ENCODE data around the gene FGF7. TPM values are rescaled to one million over a fixed set of nuclear protein-coding genes. Genes with fewer than 3 reads are reported as not detected.

The FGF7 gene
- total RNA-seq, 2 donors from 2014 or later, result 3.7 to 13.3 TPM

- intact Hi-C loops (cut with DNase I), result loop anchor here (10.0 kb wide), 2 partner anchors 427 to 717 kb away; no protein-coding TSS in a partner anchor
- no peaks in the 10 kb centered on the region for H3K27me3 ChIP-seq
- H3K4me3 ChIP-seq, result no peak overlapping the region
- H3K27ac ChIP-seq, result no peak overlapping the region
- no peak for TF ChIP-seq CTCF (IDR thresholded peaks at IDR 0.05)
- H3K4me1 ChIP-seq, result no peaks in the 10 kb centered on the region
- H3K9ac ChIP-seq (ENCODE audit: low read depth in 2 of 2, low read length in 2 of 2), result no peak overlapping the region
- H3K9me3 ChIP-seq, result no peaks in the 10 kb centered on the region
- no peaks in the 10 kb centered on the region for H3K36me3 ChIP-seq
- DNase-seq, result no peak
These were observed 4.3 kb downstream of the FGF7 start for GRCh38 chr15:49427372-49427771.

- DNase-seq, result no peak
- TF ChIP-seq CTCF (IDR thresholded peaks at IDR 0.05), result no peak
- peak overlapping the region; percentile 6 for H3K4me3 ChIP-seq
- intact Hi-C loops (cut with DNase I), result loop anchor here (10.0 kb wide), 2 partner anchors 426 to 716 kb away; no protein-coding TSS in a partner anchor
- no peaks in the 10 kb centered on the region for H3K9me3 ChIP-seq
- no peaks in the 10 kb centered on the region for H3K27me3 ChIP-seq
- H3K27ac ChIP-seq, result peak overlapping the region; percentile 17
- H3K4me1 ChIP-seq, result no peaks in the 10 kb centered on the region
- H3K36me3 ChIP-seq, result no peaks in the 10 kb centered on the region
- H3K9ac ChIP-seq (ENCODE audit: low read depth in 2 of 2, low read length in 2 of 2), result no peak overlapping the region
These were observed 5.5 kb downstream of the FGF7 start for GRCh38 chr15:49428409-49429095.

- no peak overlapping the region for H3K27ac ChIP-seq
- no peak for TF ChIP-seq CTCF (IDR thresholded peaks at IDR 0.05)
These were observed 7.0 kb downstream of the FGF7 start for GRCh38 chr15:49430046-49430445.

GRCh38 chr15:49435174-49435573 lies 12.1 kb downstream of the FGF7 start:
- intact Hi-C loops (cut with DNase I), result no loop called here
- DNase-seq, result no peak
- TF ChIP-seq CTCF (IDR thresholded peaks at IDR 0.05), result no peak
- Histone ChIP-seq H3K9me3 (no peaks in the 10 kb centered on the region), H3K9ac (ENCODE audit: low read depth in 2 of 2, low read length in 2 of 2) (no peak overlapping the region), H3K27me3 (no peaks in the 10 kb centered on the region), H3K36me3 (no peaks in the 10 kb centered on the region), H3K4me3 (no peak overlapping the region), H3K27ac (no peak overlapping the region), H3K4me1 (no peaks in the 10 kb centered on the region)

More at GRCh38 chr15:49430046-49430445, 7.0 kb downstream of the FGF7 start:
- H3K4me1 ChIP-seq, result no peaks in the 10 kb centered on the region
- H3K27me3 ChIP-seq, result no peaks in the 10 kb centered on the region
- no peaks in the 10 kb centered on the region for H3K36me3 ChIP-seq
- DNase-seq, result no peak
- H3K9ac ChIP-seq (ENCODE audit: low read depth in 2 of 2, low read length in 2 of 2), result no peak overlapping the region
- no peaks in the 10 kb centered on the region for H3K9me3 ChIP-seq
- intact Hi-C loops (cut with DNase I), result no loop called here
- H3K4me3 ChIP-seq, result no peak overlapping the region

GRCh38 chr15:49436751-49437150 lies 13.7 kb downstream of the FGF7 start:
- no peak for DNase-seq
- Histone ChIP-seq H3K4me3 (no peak overlapping the region), H3K36me3 (no peaks in the 10 kb centered on the region), H3K9ac (ENCODE audit: low read depth in 2 of 2, low read length in 2 of 2) (no peak overlapping the region), H3K4me1 (no peaks in the 10 kb centered on the region), H3K9me3 (no peaks in the 10 kb centered on the region), H3K27ac (no peak overlapping the region), H3K27me3 (no peaks in the 10 kb centered on the region)
- intact Hi-C loops (cut with DNase I), result no loop called here
- no peak for TF ChIP-seq CTCF (IDR thresholded peaks at IDR 0.05)

Data from colonic mucosa (tissue), 4 donors.